KG1 (cell line): ENCODE data around the gene CRIP2.

ENCODE experiments used
- DNase-seq: peaks from one replicate; lab custom pipeline; 2025; lab: John Stamatoyannopoulos, UW

The CRIP2 gene, protein sequence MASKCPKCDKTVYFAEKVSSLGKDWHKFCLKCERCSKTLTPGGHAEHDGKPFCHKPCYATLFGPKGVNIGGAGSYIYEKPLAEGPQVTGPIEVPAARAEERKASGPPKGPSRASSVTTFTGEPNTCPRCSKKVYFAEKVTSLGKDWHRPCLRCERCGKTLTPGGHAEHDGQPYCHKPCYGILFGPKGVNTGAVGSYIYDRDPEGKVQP

DNA sequence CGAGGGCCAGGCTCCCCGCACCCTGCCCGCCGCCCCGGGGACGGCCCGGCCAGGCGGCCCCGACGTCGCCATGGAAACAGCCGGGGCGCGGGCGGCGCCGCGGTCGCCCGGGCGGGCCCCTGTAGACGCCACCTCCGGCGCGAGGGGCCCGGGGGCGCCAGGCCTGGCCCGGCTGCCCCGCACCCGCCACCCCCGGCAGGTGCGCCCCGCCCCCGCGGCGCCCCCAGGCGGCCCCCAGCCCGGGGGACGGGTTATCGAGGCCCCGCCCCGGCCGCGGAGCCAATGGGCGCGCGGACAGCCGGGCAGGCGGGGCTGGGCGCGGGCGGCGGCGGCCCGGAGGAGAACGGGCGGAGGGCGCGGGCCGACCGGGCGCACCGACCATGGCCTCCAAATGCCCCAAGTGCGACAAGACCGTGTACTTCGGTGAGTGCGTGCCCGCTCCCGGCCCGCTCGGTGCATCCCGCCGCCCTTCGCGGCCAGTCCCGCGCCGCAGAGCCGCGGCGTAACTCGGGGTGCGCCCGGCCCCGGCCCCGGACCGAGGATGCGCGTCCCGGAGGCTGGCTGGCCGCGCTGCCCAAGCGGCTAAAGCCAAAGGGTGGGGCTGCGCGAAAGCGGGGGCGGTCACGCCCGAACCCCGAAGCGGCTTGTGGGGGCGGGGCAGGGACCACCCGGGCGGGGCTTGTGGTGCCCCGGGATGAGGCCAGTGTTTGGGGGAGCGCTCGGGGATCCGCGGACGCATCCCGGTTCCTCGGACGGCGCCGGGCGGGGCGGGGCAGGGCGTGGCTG is at the start of gene CRIP2:
CRIP2 (plus strand) TSS at position 339 of the 786 bp plus-strand sequence; CDS start at position 381, 42 bp downstream.
- no peak for DNase-seq

DNA sequence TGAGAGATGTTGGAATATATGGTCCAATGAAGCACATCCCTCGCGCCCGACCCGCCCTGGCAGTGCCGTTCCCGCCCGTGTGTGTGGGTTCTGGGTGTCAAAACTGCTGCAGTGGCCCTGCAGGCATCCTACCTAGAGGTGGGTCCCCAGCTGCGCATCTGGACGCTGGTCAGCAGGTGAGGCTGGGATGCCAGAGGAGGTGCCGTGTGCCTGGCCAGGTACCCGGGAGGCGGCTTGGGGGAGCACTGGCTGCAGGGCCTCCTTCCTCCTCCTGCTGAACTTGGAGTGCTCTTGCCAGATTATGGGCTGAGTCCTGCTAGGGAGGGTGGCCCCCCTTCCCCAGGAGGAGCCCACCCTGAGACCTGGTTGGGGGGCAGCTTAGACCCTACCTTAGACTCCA is 49.8 kb upstream of the CRIP2 start:
- DNase-seq: no peak

DNA sequence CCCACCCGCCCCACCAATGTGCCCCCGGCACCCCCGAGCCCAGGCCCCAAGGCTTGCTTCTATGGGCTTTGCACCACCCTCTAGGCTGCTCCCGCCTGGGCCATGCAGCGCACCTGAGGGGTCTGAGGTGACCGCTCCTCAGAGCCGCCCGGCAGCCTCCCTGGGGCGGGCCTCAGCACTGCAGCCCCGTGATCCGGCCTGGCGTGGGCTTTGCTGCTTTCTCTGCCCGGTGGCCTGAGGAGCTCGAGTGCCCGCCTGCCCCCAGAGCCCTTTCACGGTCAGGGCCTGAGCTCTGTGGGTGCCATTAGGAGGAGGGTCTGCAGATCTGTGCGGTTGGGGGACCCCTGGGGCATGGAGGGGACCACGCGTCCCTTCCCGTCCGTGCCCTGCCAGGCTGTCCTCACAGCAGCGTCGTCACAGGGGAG is 48.8 kb upstream of the CRIP2 start:
- no peak for DNase-seq

DNA sequence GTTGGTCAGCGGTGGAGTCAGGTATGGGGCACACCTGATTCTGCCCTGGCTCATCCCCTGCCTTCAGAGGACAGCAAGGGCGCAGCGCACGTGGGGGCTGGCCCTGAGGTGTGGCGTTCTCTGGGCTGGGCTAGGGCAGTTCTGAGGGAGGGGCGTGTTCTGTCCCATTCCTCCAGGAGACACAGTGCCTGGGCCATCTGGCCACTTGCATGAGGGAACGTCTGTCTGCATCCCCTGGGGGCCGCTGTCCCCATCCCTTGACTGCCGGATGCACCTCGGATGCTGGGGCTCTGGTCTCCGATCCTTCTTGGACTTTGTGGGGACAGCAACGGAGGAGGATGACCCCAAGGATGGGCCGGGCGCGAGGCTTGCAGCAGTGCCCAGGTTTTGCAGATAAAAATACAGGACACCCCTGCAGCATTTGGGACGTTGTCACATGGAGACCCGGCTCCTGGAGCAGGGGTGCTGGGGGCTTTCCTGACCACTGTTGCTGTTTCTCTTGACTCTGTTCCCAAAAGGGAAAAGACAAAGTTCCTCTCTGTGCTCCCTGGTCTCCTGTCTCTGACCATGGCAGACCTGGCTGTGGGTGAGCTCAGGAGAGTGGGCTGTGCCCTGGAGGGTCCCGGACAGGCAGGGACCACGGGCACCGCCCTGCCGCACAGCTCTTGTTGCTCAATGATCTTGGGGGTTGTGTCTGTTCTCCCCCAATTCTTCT is 48.0 kb upstream of the CRIP2 start:
- DNase-seq: no peak

DNA sequence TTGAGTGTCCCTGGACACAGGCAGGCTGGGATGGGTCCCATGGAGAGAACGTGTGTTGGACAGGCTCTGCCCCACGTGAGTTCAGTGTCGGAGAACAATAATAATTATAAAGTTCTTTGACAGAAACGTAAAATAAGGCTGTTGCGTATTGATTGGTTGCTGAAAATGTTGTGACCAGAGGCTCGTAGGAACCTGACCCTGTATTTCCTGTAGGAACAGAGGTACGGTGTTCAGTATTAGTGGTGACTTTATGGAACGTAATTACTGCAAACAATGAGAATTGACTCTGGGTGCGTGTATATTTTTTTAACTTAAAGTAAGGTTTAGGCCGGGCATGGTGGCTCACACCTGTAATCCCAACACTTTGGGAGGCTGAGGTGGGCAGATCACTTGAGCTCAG is 47.2 kb upstream of the CRIP2 start:
- no peak for DNase-seq

DNA sequence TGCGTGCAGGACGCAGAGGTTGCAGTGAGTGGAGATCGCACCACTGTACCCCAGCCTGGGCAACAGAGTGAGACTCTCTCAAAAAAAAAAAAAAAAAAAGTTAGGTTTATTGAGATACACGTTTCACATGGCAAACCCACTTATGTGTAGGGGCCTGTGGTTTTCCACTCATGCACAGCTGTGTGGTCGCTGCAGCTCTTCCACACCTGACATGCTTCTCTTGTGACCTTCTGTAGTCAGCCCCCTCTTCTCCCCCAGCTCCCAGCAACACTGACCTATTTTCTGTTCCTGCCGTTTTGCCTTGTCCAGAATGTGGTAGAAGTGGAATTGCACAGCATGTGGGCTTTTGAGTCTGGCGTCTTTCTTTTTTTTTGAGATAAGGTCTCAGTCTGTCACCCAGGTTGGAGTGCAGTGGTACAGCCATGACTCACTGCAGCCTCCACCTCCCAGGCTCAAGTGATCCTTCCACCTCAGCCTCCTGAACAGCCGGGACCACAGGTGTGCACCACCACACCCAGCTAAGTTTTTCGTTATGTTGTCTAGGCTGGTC is 46.6 kb upstream of the CRIP2 start:
- DNase-seq: no peak

DNA sequence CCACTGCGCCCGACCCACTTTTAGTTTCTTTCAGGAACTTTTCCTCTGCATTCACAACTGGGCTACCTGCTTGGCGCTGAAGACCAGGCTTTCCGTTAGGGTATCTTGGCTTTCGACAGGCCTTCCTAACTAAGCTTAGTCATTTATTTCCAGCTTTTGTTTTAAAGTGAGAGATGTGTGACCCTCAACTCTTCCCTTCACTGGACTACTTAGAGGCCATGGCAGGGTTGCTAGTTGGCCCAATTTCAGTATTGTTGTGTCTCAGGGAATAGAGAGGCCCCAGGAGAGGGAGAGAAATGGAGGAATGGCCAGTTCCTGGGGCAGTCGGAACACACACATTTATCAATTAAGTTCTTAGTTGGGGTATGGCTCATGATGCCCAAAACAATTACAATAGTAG is 44.6 kb upstream of the CRIP2 start:
- DNase-seq: no peak

DNA sequence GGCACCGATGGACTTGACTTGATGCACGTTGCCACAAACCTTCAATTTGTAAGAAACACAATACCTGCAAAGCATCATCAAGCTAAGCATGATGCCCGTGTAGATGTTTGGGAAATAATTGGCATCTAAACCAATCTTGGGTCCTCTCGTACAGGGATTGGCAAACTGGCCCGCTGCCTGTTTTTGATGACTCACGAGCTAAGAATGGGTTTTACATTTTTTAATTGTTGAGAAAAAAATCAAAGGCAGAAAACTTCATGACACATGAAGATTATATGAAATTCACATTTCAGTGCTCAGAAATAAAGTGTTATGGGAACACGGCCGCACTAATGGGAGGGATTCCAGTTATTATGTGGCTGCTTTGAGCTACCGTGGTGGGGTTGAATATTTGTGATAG is 44.1 kb upstream of the CRIP2 start:
- DNase-seq: no peak

DNA sequence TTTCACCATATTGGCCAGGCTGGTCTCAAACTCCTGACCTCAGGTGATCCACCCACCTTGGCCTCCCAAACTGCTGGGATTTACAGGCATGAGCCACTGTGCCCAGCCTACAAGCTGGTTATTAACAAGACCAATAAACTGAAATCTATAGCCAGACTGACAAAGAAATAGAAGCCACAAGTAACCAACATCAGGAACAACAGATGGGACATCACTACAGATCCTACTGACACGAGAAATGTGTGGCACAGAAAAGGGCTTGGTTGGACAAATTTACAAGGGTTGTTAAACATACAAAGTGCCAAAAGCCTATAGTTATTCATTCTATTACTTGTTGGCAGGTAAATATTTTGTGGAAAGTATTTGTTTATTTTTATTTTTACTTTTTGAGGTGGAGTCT is 43.4 kb upstream of the CRIP2 start:
- no peak for DNase-seq

DNA sequence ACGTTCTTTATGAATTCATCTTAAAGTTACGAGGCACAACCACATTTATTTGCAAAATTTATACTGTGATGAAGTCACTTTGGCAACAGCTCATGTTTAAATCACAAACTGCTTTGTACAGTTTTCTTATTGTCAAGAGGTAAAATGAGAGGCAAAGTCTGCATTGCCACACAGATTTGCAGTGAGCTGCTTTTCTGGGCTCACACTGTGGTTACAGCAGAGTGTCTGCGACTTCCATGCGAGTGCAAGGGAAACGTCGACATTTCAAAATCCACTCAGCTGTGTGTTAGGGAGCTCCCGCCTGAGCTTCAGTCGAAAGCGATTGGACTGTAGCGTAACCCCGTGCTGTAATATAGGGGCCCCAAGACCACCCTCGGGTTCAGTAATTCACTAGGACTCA is 42.0 kb upstream of the CRIP2 start:
- no peak for DNase-seq

DNA sequence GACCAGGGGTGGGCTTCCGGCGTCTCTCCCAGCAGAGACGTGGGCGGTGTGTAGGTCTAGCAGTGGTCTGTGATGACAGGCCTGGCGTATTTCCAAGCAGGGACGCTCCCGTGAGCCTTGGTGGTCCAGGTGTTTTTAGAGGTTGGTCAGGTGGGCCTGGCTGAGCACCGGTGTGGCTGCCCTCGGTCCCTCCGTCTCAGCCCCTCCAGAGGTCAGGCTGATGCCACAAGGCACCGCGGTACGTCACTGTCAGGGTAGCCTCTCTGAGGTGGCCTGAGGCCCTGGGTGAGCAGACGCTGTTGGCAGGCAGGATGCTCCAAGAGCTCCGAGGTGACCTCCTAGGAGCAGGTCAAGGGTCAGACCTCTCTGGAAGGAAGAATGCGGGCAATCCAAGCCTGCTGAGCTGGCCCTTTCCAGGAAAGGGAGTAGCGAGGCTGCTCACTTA is 41.4 kb upstream of the CRIP2 start:
- DNase-seq: no peak

DNA sequence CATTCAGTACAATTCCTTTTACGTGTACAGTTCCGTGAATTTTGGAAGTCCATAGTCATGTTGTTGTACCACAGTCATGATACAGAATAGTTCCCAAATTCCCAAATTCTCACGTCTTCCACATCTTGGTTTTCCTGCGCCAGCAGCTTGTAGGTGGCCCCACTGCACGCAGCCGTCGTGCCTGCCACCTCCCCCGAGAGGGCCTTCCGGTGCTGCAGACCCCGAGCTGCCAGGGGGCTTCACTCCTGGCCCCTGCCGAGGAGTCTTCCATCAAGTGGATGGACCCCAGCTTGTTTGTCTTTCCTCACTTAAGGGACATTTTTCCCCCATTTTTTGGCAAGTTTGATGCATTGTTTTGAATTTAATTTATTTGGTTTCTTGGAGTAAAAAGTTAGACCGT is 38.2 kb upstream of the CRIP2 start:
- no peak for DNase-seq

DNA sequence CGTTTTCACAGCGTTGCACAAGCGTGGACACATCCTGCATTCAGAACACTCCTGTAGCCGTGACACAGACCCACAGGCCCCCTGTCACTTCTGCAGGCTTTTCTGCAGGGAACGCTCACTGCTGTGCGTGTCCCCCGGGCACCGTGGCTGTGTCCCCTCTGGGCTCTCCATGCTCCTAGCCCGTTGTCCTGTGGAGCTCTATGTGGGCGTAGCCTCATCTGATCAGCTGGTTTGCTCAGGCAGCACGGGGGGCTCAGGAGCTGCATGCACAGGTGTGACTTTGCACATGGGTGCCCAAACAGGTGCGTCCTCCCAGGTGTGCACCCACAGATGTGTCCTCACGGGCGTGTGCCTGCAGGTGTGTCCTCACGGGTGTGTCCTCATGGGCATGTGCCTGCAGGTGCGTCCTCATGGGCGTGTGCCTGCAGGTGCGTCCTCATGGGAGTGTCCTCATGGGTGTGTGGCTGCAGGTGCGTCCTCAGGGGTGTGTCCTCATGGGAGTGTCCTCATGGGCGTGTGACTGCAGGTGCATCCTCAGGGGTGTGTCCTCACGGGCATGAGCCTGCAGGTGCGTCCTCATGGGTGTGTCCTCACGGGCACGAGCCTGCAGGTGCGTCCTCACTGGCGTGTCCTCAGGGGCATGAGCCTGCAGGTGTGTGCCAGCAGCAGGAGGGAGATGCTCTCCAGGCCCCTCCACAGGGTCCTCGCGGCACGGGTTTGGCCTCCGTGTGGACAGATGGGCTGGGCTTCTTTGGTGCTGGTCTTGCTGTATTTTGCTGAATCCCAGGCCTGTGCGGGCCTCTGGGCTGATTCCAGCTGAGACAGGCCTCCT is 37.5 kb upstream of the CRIP2 start:
- no peak for DNase-seq

DNA sequence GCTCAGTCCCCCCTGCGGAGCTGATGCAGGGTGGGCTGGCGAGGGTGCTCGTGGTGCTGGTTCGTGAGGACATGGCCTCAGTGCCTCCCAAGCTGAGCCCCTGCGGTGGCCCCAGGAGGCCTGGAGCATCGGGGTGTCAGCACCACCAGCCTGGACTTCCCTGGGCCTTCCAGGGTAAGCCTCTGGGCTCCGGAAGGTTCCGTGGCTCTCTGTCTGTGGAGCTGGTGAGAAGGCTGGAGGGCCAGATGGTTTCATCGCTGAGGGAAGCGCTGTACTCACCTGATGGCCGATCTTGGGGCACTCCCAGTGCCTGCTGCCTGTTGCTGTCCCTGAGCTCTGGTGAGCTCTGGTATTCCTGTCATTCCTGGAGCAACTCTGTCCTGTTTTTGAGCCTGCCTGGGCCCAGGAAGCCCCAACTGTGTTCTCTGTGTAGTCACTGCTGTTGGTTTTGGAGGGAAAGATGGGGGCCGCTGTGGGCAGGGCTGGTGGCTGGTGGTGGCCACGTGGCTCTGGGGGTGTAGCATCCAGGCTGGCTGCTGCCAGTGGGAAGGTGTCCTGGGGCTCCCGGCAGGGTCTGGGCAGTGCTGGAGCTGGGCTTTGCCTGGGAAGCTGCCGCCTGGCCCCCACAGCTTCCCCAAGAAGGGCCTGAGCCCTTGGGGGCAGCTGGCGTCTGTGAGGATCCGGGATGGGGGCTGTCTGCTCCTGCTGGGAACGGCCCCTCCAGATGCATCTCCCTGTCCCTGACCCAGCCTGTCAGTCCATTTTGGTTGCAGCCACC is 36.7 kb upstream of the CRIP2 start:
- no peak for DNase-seq

DNA sequence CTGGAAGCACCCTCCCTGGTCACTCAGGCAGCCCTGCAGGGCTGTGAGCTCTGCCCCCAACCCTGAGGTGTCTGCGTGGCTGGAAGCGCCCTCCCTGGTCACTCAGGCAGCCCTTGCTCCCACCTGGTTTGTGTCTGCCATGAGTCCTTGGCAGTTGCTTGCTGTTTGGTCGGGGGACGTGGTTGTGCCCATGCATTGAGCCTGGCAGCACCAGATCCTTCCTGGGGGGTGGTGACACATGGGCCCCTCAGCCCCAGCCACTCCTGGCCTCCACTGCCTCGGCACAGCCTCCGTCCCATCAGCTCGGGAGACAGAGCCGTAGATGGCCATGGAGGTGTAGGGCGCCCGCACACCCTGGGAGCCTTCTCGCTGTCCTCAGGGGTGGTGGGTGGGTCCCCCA is 35.4 kb upstream of the CRIP2 start:
- DNase-seq: no peak

DNA sequence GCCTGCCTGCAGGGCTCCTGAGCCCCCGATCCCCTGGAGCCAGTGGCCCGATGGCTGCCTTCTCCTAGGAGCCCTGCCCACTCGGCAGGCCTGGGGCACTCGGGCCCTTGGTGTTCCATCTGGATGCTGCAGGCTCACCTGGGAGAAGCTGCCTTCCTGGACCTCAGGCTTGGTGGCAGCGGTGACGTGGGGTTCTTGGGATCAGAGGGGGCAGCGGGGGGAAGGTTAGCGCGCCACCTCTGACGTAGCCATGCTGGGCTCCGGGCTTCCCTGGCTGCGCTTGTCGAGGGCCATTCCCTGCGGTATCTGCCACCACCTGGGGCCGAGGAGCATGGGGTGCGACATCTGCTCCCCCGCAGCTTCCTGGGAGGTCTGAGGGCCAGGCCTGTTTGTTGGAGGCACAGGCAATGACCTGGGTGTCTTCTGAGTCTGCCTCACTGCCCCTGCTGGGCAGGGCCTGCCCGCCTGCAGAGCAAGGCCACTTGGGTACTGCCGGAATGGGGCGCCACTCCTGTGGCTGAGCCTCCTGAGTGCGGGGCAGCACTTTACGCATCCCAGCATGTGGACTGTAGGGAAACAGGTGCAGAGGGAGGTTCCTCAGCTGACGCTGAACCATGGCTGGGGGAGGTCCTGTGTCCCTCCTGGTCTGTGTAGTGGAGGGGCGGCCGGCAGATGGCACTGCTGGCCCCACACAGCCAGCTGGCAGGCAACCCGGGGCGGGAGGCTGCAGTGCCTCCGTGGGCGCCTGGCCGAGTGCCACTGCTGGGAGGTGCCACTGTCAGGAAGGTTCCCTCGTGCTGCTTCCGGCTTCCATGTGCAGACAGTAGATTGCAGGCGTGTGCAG is 34.7 kb upstream of the CRIP2 start:
- no peak for DNase-seq

DNA sequence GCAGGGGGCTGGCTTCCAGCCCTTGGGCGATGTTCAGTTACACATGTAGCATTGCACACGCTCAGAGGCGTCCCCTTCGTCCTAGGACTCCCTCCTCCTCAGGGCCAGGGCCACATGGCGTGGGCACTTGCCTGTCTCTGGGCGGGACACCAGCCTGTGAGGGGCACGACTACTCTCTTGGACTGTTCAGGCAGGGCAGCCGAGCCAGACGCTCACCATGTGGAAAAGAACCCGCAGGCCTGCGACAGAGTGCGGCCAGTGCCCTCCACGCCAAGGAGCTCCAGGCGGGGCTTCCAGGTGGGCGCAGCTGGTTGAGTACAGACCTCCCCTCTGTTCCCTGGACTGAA is 34.1 kb upstream of the CRIP2 start:
- DNase-seq: no peak

DNA sequence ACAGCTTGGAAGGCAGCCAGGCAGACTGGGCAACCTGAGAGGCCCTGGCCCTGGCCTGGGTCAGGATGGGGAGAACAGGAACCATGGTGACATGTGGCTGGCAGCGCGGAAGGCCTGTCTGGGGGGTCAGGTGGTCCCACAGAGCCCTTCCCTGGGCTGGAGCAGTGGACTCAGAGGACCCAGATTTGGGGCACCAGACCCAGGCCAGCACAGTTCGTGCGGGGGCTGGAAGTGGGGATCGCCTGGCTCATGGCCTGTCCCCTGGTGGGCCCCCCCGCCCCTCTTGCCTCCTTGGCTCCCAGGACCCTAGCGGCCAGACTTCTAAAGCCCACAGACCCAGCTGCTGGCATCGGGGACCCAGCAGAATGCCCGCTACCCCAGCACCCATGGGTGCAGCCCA is 33.6 kb upstream of the CRIP2 start:
- no peak for DNase-seq

DNA sequence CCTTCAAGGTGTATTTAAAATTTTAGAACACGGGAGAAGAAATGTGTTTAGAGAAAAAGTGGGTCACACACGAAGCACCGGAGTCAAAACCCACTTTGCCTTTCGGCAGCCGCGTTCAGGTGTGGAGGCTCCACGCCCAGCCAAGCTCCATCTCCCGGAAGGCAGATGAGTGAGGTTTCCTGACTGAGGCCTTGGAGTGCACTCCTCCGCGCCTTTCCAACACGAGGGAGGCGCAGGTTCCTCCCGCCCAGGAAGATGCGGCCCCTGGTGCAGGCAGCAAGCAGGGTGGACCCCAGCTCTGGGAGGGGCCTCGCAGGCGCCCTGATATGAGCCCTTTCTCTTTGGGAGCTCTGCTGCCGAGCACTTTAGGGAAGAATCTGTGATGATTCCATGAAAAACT is 32.5 kb upstream of the CRIP2 start:
- no peak for DNase-seq

DNA sequence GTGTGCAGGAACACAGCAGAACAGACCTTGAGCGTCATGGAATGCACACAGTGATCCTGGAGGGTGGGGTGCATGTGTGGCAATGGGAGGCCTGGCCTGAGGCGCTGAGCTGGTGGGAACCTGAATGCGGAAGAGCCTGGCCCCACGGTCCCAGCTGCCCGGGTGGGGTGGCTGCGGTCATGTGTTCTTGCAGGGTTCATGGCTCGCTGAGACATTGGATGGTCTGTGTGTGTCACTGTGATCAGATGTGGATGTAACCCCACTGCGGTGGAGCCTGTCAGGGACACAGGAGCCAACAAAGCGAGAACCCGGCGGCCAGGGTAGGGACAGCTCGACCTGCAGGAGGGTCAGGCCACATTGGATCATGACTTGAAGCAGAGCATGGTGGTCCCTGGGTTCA is 31.8 kb upstream of the CRIP2 start:
- DNase-seq: no peak
